CD14-positive monocyte (primary cell): ENCODE data around the gene IRS2. TPM values are rescaled to one million over a fixed set of nuclear protein-coding genes. Genes with fewer than 3 reads are reported as not detected.

Experiments
- DNase-seq, 3 donors: peaks; one replicate each; pipeline ENCODE4 v3.0.0-alpha.2; 2011 to 2022
- H2AFZ ChIP-seq: 2 replicates; pipeline ENCODE4 v1.6.0; 2012; ENCODE audit warnings: mild to moderate bottlenecking, low read depth, low read length, inconsistent platforms; ENCODE audit not compliant: insufficient read depth, poor library complexity, severe bottlenecking
- H3K27ac ChIP-seq, 2 donors: 1 replicate in 1 of 2; 2 replicates in 1 of 2; pipeline ENCODE4 v1.5.1; 2012 to 2013; ENCODE audit warnings: low read length in 2 of 2, control low read depth in 1 of 2, inconsistent platforms in 1 of 2, low read depth in 1 of 2, mild to moderate bottlenecking in 1 of 2
- H3K27me3 ChIP-seq, 2 donors: one replicate each; pipeline versions ENCODE4 v1.6.0 to v1.6.1; 2011 to 2013; ENCODE audit warnings: low read length in 2 of 2; ENCODE audit not compliant: control insufficient read depth in 2 of 2, insufficient read depth in 2 of 2
- H3K36me3 ChIP-seq, 2 donors: replicated peaks in 1 of 2; 1 replicate in 1 of 2; 2 replicates in 1 of 2; pipeline versions ENCODE4 v1.5.1 to v1.6.1; 2012 to 2013; ENCODE audit warnings: low read length in 2 of 2, control low read depth in 1 of 2, inconsistent platforms in 1 of 2, mild to moderate bottlenecking in 1 of 2; ENCODE audit not compliant: insufficient read depth in 2 of 2, control insufficient read depth in 1 of 2
- H3K4me1 ChIP-seq, 2 donors: 1 replicate in 1 of 2; 2 replicates in 1 of 2; pipeline versions ENCODE4 v1.5.1 to v1.6.1; 2012 to 2013; ENCODE audit warnings: low read length in 2 of 2, control low read depth in 1 of 2, inconsistent platforms in 1 of 2, mild to moderate bottlenecking in 1 of 2, moderate library complexity in 1 of 2; ENCODE audit not compliant: insufficient read depth in 2 of 2, control insufficient read depth in 1 of 2
- H3K4me2 ChIP-seq: replicated peaks from 2 replicates; pipeline ENCODE3; 2012; ENCODE audit warnings: low read length, moderate library complexity, mild to moderate bottlenecking; ENCODE audit not compliant: poor library complexity, severe bottlenecking; ENCODE audit errors: extremely low read depth
- H3K4me3 ChIP-seq, 3 experiments: fragments of 200-600 bp in 1 of 3; sonication (generic) in 1 of 3; replicated peaks in 1 of 3; 1 replicate in 2 of 3; 2 replicates in 1 of 3; pipeline ENCODE4 v1.5.1; 2011 to 2013; ENCODE audit warnings: low read length in 3 of 3, mild to moderate bottlenecking in 3 of 3, control low read depth in 2 of 3, low read depth in 2 of 3, inconsistent platforms in 1 of 3, moderate library complexity in 1 of 3
- H3K79me2 ChIP-seq: 2 replicates; pipeline ENCODE4 v1.6.0; 2012; ENCODE audit warnings: mild to moderate bottlenecking, control low read depth, inconsistent platforms, low read length, moderate library complexity; ENCODE audit not compliant: insufficient read depth
- H3K9ac ChIP-seq: 2 replicates; pipeline ENCODE4 v1.6.0; 2017; ENCODE audit warnings: low read length, mild to moderate bottlenecking; ENCODE audit not compliant: insufficient read depth, poor library complexity, severe bottlenecking
- H3K9me3 ChIP-seq, 2 donors: replicated peaks in 1 of 2; 1 replicate in 1 of 2; 2 replicates in 1 of 2; pipeline versions ENCODE4 v1.5.1 to v1.6.1; 2012 to 2013; ENCODE audit warnings: low read length in 2 of 2, control low read depth in 1 of 2; ENCODE audit not compliant: control insufficient read depth in 1 of 2, insufficient read depth in 1 of 2
- H4K20me1 ChIP-seq: 2 replicates; pipeline ENCODE4 v1.6.0; 2012; ENCODE audit warnings: mild to moderate bottlenecking, low read length, control low read depth, moderate library complexity; ENCODE audit not compliant: insufficient read depth
- H3K27ac Mint-ChIP-seq, 7 donors: one replicate each; pipeline ENCODE4 v1.8.0; 2020; ENCODE audit warnings: mild to moderate bottlenecking in 7 of 7, mixed read lengths in 7 of 7, moderate library complexity in 6 of 7, inconsistent platforms in 2 of 7
- H3K27me3 Mint-ChIP-seq, 3 donors: one replicate each; pipeline ENCODE4 v1.8.0; 2021 to 2022; ENCODE audit warnings: low read depth in 3 of 3, mild to moderate bottlenecking in 3 of 3, mixed read lengths in 3 of 3, moderate library complexity in 3 of 3, inconsistent platforms in 1 of 3
- H3K36me3 Mint-ChIP-seq, 2 donors: one replicate each; pipeline ENCODE4 v1.8.0; 2020; ENCODE audit warnings: mixed read lengths in 2 of 2, inconsistent platforms in 1 of 2, mild to moderate bottlenecking in 1 of 2
- H3K4me1 Mint-ChIP-seq: one replicate; pipeline ENCODE4 v1.8.0; 2020; ENCODE audit warnings: mild to moderate bottlenecking, mixed read lengths
- H3K4me3 Mint-ChIP-seq, 2 donors: one replicate each; pipeline ENCODE4 v1.8.0; 2020; ENCODE audit warnings: mild to moderate bottlenecking in 2 of 2, mixed read lengths in 2 of 2, moderate library complexity in 1 of 2
- H3K9me3 Mint-ChIP-seq, 7 donors: one replicate each; pipeline ENCODE4 v1.8.0; 2020 to 2022; ENCODE audit warnings: mixed read lengths in 7 of 7, mild to moderate bottlenecking in 6 of 7, moderate library complexity in 6 of 7, inconsistent platforms in 2 of 7
- CTCF ChIP-seq: fragments of 200-600 bp; IDR thresholded peaks from one replicate; pipeline ENCODE4 v1.8.0; 2022; ENCODE audit warnings: antibody characterized with exemption, mild to moderate bottlenecking
- WGBS: methylation state at CpG from one replicate; pipeline ENCODE4 v1.1.5; 2013; ENCODE audit warnings: missing lambda C conversion rate; ENCODE audit not compliant: insufficient coverage; 5-methylcytosine and 5-hydroxymethylcytosine counted together
- intact Hi-C, 2 donors: fragments of 100-400 bp; cut with micrococcal nuclease; formaldehyde crosslinking; loops; one replicate each; pipeline versions ENCODE4 v1.15.0 to v1.15.1; 2023
- polyA plus RNA-seq, 3 donors: library from polyadenylated mRNA; depleted of rRNA in 1 of 3; unstranded in 2 of 3; stranded (reverse) in 1 of 3; fragments of 300-500 nt in 2 of 3; fragments of >200 nt in 1 of 3; fragmentation: Illumina TruSeq in 2 of 3; gene quantifications; 1 replicate in 2 of 3; 2 replicates in 1 of 3; pipeline ENCODE4 v1.2.3, GENCODE V29; 2012 to 2021

The IRS2 gene
- polyA plus RNA-seq, 3 donors, result 2.4 to 27.1 (median 3.5) TPM

- Histone ChIP-seq H3K4me1 (no peaks in the 10 kb centered on the region), H3K36me3 (no peaks in the 10 kb centered on the region), H3K4me2 (no peak overlapping the region), H3K9ac (no peak overlapping the region), H2AFZ (no peak overlapping the region), H3K27me3 (no peaks in the 10 kb centered on the region), H4K20me1 (no peaks in the 10 kb centered on the region), H3K9me3 (no peaks in the 10 kb centered on the region), H3K79me2 (no peaks in the 10 kb centered on the region), H3K4me3 (no peak overlapping the region), H3K27ac (no peak overlapping the region)
- H3K27me3 Mint-ChIP-seq, result peaks cover 3 to 10% (median 6%) of the 10 kb centered on the region in 3 donors
- peaks cover 0 to 5% (median 0%) of the 10 kb centered on the region in 7 donors for H3K9me3 Mint-ChIP-seq
- intact Hi-C loops, result no loop called here
- 81% methylated on average over 4 of the region's 8 CpGs for WGBS
- peak overlapping the region in 1 of 7 donors; percentile 13 for H3K27ac Mint-ChIP-seq
- no peak for DNase-seq
- no peak for TF ChIP-seq CTCF
- no peak overlapping the region for H3K4me3 Mint-ChIP-seq
- H3K4me1 Mint-ChIP-seq, result no peaks in the 10 kb centered on the region
- no peaks in the 10 kb centered on the region for H3K36me3 Mint-ChIP-seq
Measured at GRCh38 chr13:109812382-109812781, 26.0 kb upstream of the IRS2 start.

- DNase-seq, result no peak
- H4K20me1 ChIP-seq, result no peaks in the 10 kb centered on the region
- no peak for TF ChIP-seq CTCF
- H3K4me2 ChIP-seq, result no peak overlapping the region
- Mint-ChIP-seq H3K27ac (no peak overlapping the region), H3K27me3 (peaks cover 3 to 8% (median 6%) of the 10 kb centered on the region in 3 donors), H3K36me3 (no peaks in the 10 kb centered on the region), H3K9me3 (peaks cover 0 to 5% (median 0%) of the 10 kb centered on the region in 7 donors), H3K4me1 (no peaks in the 10 kb centered on the region), H3K4me3 (no peak overlapping the region)
- H3K27me3 ChIP-seq, result no peaks in the 10 kb centered on the region
- 83% methylated on average over 16 of the region's 19 CpGs for WGBS
- H3K79me2 ChIP-seq, result no peaks in the 10 kb centered on the region
- no peaks in the 10 kb centered on the region for H3K4me1 ChIP-seq
- no peak overlapping the region for H3K27ac ChIP-seq
- intact Hi-C loops, result no loop called here
- no peaks in the 10 kb centered on the region for H3K9me3 ChIP-seq
- H3K9ac ChIP-seq, result no peak overlapping the region
- no peak overlapping the region for H3K4me3 ChIP-seq
- H2AFZ ChIP-seq, result no peak overlapping the region
- no peaks in the 10 kb centered on the region for H3K36me3 ChIP-seq
Measured at GRCh38 chr13:109810761-109811510, 24.6 kb upstream of the IRS2 start.
